IPS DF 4.7 (cell line): ENCODE data around the gene SPON1.

ENCODE experiments used
- DNase-seq: peaks from one replicate; pipeline ENCODE4 v3.0.0-alpha.2; 2013; ENCODE audit warnings: low spot score; ENCODE audit errors: extremely low read depth

The SPON1 gene

DNA sequence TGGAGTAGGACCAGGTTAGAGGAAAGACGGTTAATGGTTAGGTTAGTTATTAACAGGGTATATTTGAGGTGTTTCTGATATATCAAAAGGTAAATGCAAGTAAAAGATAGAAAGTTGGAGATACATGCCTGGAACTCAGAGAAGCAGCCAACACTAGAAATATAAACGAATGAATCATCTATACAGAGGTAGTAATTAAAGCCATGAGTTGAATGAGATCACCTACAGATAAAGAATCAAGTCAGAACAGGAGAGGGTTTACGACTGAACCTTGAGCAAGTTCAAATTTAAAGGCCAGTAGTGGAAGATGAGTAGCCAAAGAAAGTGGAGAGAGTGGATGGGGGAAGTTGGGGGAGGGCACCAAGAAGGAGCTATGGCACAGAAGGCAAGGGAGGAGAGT, 73.9 kb downstream of the SPON1 start:
- no peak for DNase-seq

DNA sequence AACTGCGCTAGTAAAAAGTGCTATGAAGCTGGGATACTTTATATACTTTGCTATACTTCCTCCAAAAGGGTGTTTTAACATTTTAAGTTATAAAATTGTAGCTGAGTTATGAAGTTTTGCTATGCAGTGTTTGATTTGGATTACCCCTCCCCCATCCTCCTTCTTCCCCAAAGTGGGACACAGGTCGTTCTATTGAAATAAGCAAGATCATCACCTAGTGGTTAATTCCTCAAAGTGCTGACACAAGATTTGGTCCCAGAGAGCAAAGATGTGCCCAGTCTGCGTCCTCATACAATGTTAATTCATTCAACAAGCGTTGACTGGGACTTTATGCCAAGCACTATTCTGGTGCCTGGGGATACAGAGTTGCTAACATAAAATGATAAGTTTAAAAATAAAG, 78.5 kb downstream of the SPON1 start:
- peak; percentile 7 for DNase-seq

DNA sequence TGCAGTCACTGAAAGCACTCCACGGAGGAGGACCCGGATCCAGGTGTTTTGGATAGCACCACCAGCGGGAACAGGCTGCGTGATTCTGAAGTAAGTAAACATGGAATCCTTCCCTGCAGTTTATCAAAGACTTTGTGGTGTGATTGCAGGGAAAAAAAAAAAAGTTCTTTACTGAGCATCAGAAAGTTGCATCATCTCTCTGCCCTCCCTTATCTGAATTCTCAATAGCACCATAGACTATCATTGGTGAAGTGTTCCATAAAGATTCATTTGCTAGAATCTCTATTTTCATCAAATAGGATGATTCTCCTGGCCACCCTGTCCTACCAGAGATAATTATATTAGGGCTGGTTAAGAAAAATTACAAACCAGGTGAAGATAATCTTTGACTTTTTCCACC, 79.0 kb downstream of the SPON1 start:
- DNase-seq: no peak

DNA sequence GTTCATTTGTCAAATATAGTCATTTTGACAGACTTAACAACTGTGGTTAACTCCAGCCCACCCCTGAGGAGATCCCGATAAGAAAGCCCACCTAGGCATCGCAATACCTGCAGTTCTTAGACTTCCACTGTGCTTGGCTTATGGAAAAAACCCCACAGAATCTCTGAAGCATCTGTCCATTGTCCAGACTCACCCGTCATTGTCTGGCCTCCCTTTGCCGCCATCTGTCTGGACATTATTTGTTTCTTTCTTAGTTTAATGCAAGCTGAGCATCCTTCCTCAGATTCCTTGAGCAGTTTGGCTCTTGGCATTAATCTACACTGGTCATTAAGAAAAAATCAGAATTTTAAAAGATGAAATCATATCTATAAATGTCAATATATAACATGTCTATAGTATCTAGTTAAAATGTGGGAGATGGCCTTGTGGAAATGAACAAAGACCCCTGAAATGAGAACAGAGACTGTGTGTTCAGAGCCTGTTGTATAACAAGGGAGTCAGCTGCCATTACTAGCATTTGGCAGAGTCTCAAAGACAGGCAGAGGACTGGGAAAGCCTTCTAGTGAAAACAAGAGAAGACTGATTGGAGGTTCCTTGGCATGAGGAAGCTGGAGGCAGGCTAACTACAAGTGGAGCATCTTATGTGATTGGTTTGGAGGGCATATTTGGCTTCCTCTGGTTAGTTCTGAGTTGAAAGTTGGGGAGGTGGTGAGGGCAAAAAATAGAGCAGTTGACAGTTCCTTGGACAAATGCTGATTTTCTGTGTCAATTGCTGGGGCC, 80.4 kb downstream of the SPON1 start:
- DNase-seq: no peak

DNA sequence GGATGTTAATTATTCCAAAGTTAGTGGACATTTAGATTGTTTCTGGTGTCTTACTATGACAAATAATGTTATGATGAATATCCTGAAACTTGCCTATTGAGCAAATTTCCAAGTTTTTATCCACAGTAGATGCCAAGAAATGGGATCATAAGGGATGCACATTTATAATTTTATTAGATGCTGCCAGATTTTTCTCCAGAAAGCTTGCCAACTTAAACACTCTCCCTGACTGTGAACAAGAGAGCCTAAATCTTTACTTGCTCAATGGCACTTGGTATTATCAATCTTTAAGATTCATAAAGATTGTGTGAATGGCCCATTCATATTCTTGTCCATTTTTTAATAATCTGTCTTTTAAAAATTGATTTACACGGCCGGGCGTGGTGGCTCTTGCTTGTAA, 82.4 kb downstream of the SPON1 start:
- DNase-seq: no peak

DNA sequence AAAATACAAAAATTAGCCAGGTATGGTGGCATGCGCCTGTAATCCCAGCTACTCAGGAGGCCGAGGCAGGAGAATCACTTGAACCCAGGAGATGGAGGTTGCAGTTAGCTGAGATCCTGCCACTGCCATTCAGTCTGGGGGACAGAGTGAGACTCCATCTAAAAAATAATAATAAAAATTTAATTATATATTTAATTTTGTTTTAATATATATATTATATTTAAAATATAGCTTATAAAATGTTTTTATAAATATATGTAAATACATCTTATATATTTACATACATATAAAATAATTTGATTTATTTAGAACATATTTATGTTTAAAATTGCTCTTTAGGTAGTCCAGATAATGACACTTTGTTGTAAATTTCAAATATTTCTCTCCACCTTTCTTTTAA, 82.9 kb downstream of the SPON1 start:
- DNase-seq: no peak

DNA sequence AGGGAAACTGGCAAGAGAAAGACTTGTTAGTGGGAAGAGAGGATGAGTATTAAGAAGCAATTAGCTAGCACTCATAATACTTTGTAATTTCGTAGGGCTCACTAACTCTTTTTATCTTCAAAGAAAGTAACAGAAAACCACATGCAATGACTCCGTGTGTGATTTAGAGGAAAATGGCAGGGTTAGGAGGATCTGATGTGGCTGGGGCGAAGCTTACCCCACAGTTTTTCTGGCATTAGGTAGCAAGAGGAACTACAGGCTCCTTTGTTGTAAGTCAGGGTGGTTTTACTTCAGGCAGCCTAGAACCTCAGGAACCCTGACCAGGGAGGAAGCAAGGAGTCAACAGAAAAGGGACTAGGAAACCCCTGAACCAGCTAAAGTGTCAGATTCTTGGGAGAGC, 89.7 kb downstream of the SPON1 start:
- no peak for DNase-seq

DNA sequence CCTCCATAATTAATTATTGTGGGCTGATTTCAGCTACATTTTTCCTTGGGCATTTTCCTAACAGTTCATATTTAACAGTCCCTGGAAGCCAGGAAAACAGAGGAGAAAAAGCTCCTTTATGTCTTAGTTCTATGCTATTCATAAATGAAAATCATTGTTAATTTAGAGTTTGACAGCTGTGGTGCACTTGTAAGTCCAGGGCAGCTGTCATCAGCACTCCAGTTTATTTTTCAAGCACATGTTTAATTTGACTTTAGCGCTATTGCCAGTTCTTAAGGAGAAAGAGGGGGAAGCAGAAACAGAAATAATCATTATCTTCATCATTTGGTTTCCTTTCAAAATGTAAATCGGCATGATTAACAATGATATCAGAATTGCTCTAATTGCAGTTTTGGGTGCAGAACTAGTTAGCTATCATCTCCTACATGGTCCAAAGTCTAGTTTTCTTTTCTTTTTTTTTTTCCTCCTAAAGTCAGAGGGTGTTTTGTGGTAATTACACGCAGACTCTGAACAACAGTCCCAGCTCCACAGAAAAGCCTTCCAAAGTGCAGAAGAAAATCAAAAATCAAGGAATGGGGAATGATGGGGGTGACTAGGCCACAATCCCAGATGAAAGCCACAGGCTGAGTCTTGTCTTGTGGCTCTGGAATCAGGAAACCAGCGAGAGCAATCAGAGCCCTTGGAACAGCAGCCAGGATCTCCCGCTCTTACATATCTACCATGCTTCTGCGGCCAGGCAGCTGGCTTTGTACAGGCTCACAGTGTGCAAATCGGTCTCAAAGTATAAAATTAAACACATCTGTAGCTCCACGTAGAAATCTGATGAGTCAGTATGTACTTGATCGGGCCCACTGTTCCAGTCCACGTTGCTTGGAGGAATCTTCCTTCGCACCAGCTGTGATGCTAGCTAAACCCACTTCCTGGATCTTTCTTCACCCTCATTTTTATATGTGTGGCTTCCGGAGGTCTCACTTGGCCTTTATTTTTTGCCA, 91.9 kb downstream of the SPON1 start:
- DNase-seq: no peak

DNA sequence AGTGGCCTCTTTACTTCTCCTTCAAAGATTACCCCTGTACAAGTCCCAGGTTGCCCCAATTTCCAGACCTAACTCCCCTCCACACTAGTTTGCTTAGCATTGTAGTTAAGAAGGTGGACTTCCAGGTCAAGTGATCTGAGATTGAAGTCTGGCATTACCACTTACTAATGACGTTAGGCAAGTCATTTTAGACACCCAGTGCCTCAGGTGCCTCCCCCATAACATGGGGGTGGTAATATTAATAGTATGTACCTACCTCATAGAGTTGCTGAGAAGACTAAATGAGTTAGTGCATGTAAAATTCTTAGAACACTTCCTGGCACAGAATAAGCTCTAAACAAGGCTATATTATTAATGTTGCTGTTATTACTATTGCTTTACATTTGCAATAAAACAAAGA, 93.4 kb downstream of the SPON1 start:
- no peak for DNase-seq

DNA sequence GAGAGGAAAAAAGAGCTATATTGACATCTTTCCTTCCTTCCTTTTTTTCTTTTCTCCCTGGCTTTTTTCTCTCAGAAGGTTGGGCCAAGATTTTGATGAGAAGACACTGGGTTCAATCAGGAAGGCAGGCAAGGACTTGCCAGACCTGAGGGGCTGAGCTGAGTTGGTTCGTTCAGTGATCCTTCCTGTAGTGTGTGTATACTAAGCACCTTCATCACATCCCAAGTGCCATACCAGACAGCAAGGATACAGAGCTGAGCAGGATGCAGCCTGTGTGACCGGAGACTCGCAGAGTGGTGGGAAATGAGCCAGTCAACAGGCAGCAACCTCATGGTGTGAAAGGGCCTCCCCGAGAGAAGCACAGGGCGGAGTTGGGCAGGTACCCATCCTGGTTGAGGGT, 95.5 kb downstream of the SPON1 start:
- DNase-seq: no peak

DNA sequence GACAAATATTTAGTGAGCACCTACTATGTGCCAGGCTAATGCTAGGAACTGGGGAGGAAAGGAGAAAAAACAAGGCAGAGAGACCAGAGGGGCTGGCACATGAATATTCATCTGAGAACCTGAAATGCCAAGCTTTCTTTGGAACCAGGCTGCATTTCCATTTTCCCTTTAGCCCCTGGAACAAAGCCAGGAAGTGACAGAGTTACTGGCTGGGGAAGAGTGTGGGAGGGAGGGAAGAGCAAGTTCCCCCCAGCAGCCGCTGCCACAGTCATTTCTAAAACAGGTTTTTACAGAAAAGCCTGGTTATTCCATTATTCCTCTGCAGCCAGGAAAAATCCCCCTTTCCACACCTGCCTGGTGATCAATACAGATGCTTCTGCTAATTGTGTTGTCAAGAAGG, 97.0 kb downstream of the SPON1 start:
- no peak for DNase-seq

DNA sequence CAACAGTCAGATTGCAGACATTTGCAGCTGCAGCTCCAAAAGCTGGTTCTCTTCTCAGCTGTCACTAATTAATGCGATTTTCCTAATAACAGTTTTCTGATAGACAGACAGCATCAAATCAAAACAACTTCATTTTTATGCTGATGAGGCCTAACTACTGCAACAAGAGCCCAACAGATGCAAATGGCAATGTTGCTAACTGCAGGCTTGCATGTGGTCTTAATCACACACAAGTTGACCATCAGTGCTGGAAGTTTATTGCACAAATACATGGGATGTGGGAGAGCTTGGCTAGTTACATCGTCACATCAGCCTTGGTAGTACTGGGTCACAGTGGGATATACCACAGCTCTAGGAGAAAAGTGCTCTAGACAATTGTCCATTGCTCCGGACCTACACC, 99.2 kb downstream of the SPON1 start:
- no peak for DNase-seq

DNA sequence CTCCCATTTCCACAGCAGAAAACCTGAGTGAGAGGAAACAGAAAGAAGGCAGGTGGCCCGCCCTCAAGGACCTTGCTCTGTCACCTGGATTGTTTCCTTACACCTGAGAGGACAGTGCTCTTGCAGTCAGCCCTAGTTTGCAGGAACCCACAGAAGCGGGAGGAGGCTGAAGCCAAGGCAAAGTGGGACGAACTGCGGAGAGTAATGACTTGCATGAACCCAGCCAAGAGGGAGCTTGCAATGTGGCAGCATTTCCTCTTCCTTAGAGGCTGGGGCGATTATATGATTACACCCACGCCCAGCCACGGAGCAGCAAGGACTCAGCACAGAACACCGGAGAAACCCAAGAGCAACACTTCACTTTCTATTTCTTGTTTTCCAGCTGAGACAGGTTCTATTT, 102.6 kb downstream of the SPON1 start:
- DNase-seq: no peak

DNA sequence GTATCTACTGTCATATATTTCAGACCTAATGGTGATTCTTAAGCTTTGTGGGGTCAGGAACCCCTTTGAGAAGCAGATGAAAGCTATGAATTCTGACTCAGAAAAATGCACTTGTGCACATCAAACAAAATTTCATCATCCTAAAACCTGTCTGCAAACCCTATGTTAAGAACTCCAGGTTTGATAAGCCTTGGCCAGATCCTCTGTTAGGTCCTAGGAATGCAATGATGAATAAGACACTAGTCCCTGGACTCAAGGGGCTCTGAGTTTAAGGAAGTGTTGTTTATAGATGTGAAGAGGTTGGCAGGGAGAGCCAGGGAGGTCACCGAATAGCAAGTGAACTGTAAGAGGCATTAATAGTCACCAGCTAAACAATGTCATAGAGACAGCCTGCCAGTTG, 103.2 kb downstream of the SPON1 start:
- no peak for DNase-seq

DNA sequence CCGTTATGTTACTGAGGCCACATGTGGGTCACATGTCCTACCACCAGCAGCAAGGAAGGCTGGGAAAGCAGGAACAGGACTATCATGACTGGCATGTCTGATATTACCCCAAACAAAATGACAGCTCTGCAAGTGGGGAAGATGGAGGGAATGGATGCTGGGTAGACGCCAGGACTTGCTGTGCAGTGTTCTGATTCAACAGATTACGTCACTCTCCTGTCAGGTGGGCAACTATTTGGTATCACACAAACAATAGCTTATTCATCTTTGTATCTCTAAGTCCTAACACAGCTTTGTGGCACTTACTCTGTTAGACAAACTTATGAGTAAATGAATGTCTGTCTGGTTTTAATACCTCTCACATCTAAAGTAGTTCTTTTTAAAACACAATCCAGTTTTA, 105.2 kb downstream of the SPON1 start:
- no peak for DNase-seq

DNA sequence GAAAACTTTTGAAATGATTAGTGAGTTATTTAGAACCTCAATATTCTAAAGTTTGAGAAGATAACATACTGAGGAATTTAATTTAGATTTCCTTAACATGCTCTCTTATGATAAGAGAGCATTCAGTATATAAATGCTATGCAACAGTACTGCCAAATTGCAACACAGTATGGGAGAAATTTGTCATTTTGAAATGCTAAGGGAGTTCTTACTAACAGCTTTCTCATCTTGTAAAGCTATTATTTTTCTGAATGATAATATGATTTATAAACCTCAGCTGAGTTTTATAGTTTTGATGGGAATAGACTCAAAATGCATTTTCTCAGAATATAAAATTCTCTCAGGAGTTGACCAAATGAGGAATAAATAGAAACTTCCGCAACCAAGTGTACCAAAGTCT, 108.4 kb downstream of the SPON1 start:
- no peak for DNase-seq

DNA sequence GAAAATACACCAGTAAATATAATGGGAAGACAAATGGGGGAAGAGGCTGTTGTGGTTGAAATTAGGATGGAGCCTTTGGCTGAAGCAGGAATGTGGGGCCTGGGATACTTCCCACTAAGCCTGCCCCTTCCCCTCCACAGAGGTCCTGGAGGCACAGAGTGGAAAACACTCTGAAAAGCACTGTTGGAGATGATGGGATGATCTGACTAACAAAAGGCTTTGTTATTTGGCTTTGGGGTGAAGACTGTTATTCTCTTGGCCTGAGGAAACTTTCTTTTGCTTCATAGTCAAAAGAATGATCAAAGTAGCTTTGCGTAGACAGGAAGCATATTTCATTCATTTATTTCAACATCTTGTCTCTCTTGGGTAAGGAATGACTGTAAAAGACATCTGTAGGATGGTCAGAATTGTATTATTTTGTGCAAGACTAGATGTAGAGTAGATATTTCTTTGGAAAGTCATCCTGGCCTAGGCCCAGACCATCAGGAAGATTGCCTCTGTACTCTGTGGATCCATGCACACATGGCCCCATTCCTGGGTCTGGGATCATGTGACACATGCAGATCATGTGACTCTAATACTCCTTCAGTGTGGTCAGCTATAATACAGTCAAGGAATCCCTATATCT, 111.4 kb downstream of the SPON1 start:
- no peak for DNase-seq

DNA sequence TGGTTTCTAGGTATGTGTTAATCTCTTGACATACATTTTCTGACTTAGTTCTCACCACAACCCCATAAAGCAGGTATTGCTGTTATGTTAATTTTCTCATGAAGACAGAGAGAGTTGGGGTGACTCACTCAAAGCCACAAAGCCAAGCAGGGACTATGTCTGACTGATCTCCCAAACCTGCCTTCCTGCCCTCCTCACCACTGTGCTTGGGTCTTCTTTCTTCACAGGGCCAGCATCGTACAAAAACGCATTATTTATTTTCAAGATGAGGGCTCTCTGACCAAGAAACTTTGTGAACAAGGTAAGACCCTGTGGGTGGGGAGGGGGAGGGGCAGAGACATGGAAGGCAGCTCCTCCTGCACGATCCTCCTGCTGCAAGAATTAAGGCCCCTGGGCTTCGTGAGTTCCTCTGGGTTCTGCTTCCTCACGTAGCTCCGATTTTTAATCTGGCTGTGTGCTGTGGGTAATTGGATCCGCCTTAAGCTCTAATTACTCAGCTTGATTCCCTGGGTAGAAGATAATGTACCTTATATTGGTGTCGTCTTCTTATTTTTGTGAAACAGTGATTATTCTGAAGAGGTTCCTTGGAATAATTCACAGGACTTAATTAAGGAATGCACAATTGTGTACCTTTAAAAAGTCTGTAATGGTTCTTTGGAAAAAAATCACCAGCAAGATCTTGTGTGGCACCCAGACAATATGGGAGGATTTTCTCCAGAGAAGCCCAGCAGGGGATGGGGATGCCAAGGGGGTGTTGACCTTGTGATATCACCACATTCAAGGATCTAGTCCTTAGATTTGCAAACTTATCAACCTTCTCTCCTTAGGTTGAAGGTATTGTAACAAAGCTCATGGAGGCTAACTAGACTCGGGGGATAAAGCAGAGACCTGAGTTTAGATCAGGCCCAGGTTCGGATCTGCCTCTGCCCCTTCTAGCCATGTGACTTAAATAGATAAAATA, 112.9 kb downstream of the SPON1 start:
- DNase-seq: no peak

DNA sequence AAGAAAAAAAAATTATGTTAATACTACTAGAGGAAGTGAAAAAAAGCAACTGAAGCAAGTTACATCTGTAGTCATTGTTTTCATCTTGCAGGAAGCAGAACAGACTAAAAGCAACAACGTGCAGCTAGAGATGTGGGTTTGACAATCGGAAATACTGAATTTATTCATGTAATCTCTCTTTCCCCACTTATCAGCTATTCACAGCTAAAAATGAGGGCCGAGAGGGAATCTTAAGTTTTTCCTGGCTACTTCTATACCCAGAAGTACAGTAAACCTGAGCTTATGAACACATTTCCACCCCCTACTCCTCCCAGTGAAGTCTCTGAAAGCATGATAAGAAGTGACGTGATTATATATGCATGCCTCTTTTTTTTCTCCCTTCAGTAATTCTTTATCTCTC, 116.5 kb downstream of the SPON1 start:
- DNase-seq: no peak

DNA sequence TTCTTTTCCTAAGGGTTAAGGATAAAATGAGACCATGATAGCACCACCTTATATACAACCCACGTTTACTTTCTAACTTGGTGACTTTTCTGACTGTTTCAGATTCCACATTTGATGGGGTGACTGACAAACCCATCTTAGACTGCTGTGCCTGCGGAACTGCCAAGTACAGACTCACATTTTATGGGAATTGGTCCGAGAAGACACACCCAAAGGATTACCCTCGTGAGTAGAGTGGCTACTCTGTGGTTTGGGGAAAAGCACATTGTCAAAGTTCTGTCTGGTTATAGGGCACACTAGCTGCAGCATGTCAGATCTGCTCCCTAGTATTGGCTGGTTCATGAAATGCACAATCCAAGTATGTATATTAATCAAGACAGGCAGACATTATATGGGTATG, 117.3 kb downstream of the SPON1 start:
- no peak for DNase-seq
